ENCODE results near the gene BARHL1. TPM values are rescaled to one million over a fixed set of nuclear protein-coding genes. Genes with fewer than 3 reads are reported as not detected.

BARHL1 gene
- total RNA-seq, 1 experiment from 2014 or later, result not detected

GRCh38 chr9:132591244-132591643 is 8.8 kb downstream of the BARHL1 start:
- Histone ChIP-seq H3K9me3 (ENCODE audit: control insufficient read depth, low read depth, low read length) (no peaks in the 10 kb centered on the region), H2AFZ (ENCODE audit: low read length) (no peak overlapping the region), H2BK12ac (ENCODE audit: insufficient read length, low read depth, low read length) (no peak overlapping the region), H3K23me2 (ENCODE audit: insufficient read length, low read depth, low read length, poor library complexity, severe bottlenecking) (peaks cover 23% of the 10 kb centered on the region), H4K91ac (ENCODE audit: insufficient read length, low read depth, low read length) (no peak overlapping the region), H3K9ac (ENCODE audit: extremely low read depth, insufficient read length, low read length) (no peak overlapping the region), H3K56ac (ENCODE audit: insufficient read length, low read depth, low read length) (no peak overlapping the region), H3K23ac (ENCODE audit: insufficient read length, low read depth, low read length) (no peak overlapping the region), H2BK20ac (ENCODE audit: low read depth, low read length, poor library complexity, severe bottlenecking) (no peak overlapping the region), H3K4me1 (ENCODE audit: insufficient read depth, low read length) (peaks cover 7% of the 10 kb centered on the region; the same call in 1 of the 2 replicates), H3K14ac (ENCODE audit: insufficient read depth, low read length) (no peak overlapping the region), H3K27me3 (ENCODE audit: insufficient read depth, low read length) (peaks cover 59% of the 10 kb centered on the region), H4K8ac (replicated peaks; ENCODE audit: insufficient read length, low read depth, low read length) (no peak overlapping the region), H2BK15ac (ENCODE audit: low read depth, low read length) (no peak overlapping the region), H4K20me1 (ENCODE audit: control insufficient read depth, insufficient read depth, insufficient read length) (no peaks in the 10 kb centered on the region), H3K27ac (ENCODE audit: insufficient read length, low read depth, low read length) (no peak overlapping the region), H2AK5ac (ENCODE audit: insufficient read length, low read length) (no peak overlapping the region), H3K4me2 (ENCODE audit: insufficient read depth, insufficient read length, low read length) (peak overlapping the region; percentile 52), H2BK120ac (ENCODE audit: low read depth, low read length, poor library complexity, severe bottlenecking) (no peak overlapping the region), H3K4ac (ENCODE audit: low read depth, low read length) (no peak overlapping the region), H3K18ac (ENCODE audit: insufficient read length, low read depth, low read length) (no peak overlapping the region), H3K79me1 (ENCODE audit: insufficient read depth, low read depth, low read length, poor library complexity, severe bottlenecking) (no peaks in the 10 kb centered on the region), H3T11ph (ENCODE audit: low read length) (no peak overlapping the region), H2BK5ac (ENCODE audit: insufficient read length, low read length) (no peak overlapping the region), H3K79me2 (ENCODE audit: insufficient read depth, low read length) (no peaks in the 10 kb centered on the region), H4K5ac (ENCODE audit: insufficient read length, low read depth, low read length) (no peak overlapping the region)
- no peak for DNase-seq
- H3K27me3 Mint-ChIP-seq (ENCODE audit: low read depth), result peaks cover 70% of the 10 kb centered on the region
- peaks cover 3% of the 10 kb centered on the region in 2 experiments; a peak in 2 of 5 replicates for H3K9me3 Mint-ChIP-seq
- no CpG with 5 or more reads among the region's 6 CpGs for WGBS (ENCODE audit: extremely low coverage, insufficient read length, low lambda C conversion rate)
- peaks cover 2 to 26% (median 4%) of the 10 kb centered on the region in 3 experiments; a peak in 4 of 7 replicates for H3K36me3 Mint-ChIP-seq (ENCODE audit: insufficient read depth in 1 of 3, low read depth in 3 of 3)
- H3K4me1 Mint-ChIP-seq, result peaks cover 34 to 60% of the 10 kb centered on the region in 2 experiments
- peak overlapping the region in 1 of 3 experiments; percentile 90; a peak in 3 of 7 replicates for H3K27ac Mint-ChIP-seq
- TF ChIP-seq, protein P1, sequence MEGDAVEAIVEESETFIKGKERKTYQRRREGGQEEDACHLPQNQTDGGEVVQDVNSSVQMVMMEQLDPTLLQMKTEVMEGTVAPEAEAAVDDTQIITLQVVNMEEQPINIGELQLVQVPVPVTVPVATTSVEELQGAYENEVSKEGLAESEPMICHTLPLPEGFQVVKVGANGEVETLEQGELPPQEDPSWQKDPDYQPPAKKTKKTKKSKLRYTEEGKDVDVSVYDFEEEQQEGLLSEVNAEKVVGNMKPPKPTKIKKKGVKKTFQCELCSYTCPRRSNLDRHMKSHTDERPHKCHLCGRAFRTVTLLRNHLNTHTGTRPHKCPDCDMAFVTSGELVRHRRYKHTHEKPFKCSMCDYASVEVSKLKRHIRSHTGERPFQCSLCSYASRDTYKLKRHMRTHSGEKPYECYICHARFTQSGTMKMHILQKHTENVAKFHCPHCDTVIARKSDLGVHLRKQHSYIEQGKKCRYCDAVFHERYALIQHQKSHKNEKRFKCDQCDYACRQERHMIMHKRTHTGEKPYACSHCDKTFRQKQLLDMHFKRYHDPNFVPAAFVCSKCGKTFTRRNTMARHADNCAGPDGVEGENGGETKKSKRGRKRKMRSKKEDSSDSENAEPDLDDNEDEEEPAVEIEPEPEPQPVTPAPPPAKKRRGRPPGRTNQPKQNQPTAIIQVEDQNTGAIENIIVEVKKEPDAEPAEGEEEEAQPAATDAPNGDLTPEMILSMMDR (conservative IDR thresholded peaks at IDR 0.05), result no peak
- H3K4me3 Mint-ChIP-seq, result peak overlapping the region; percentile 57 to 79
